ENCODE measurements around the gene NUP42.
"Not testable (repeated sequence)": the region's sequence is repeated elsewhere in the genome, so short reads cannot be mapped to it uniquely, and the experiment has no call there.

Gene NUP42, protein sequence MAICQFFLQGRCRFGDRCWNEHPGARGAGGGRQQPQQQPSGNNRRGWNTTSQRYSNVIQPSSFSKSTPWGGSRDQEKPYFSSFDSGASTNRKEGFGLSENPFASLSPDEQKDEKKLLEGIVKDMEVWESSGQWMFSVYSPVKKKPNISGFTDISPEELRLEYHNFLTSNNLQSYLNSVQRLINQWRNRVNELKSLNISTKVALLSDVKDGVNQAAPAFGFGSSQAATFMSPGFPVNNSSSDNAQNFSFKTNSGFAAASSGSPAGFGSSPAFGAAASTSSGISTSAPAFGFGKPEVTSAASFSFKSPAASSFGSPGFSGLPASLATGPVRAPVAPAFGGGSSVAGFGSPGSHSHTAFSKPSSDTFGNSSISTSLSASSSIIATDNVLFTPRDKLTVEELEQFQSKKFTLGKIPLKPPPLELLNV

DNA sequence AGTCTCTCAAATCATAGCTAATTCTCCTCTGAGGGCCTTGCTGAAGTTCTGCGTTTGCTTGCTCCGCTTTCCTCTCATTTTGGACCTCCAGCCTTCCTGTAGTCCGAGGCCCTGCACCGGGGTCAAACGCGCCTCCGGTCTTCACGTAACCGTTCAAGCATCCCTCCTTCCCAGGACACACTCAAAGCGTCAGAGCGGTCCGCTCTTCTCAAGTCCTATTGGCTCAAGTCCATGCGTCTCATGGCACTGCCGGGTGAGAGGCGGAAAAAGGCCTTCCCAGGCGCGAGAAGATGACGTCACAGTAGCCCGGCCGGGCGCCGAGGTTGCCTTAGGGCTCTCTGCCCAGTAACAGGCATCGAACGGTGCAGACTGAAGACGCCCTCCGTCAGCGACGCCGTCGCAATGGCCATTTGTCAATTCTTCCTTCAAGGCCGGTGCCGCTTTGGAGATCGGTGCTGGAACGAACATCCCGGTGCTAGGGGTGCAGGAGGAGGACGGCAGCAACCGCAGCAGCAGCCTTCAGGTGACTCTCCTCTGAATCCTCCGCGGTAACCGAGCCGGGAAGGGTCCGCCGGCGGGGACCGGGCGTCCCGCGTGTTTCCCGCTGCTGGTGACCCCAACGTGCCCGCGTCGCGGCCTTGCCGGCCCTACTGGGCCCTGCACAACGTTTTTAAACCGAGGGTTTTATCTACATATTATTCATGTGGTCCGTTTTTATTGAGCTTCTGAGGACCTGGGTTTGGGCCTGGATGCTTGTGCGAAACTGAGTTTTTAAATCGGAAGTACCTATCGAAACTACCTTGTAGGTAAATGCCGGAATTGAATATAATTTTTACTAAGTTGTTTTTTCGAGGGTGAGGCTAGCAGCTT, at the start of gene NUP42:
TSS of gene NUP42 (plus strand) at position 365 of the 870 bp plus-strand sequence. CDS start at position 403, 38 bp downstream.
- DNase-seq, result peak; percentile 93

DNA sequence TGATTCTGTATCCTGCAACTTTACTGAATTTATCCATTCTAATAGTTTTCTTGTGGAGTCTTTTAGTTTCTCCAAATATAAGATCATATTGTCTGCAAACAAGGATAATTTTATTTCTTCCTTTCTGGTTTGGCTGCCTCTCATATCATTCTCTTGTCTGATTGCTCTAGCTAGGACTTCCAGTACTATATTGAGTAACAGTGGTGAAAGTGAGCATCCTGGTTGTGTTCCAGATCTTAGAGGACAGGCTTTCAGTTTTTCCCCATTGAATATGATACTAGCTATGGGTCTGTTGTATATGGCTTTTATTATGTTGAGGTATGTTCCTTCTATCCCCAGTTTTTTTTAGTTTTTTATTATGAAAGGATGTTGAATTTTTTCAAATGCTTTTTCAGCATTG, 48.1 kb upstream of the NUP42 start:
- DNase-seq, result no peak

DNA sequence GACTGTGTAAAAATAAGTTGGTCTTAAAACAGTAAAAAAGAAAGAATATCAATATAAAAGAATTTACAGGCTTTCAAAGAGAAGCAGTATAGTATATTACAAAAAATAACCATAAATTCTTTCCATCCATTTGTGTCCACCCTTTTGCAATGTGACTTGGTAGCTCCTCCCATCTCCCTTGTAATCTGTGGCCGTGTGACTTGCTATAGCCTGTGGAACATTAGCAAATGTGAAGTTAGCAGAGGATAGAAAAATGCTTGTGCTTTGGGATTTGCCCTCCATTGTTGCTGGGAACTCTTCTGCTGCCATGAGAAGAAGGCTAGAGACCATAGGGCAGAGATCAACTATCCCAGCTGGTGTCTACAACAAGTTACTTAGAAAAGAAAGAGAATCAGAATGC, 46.1 kb upstream of the NUP42 start:
- no peak for DNase-seq

DNA sequence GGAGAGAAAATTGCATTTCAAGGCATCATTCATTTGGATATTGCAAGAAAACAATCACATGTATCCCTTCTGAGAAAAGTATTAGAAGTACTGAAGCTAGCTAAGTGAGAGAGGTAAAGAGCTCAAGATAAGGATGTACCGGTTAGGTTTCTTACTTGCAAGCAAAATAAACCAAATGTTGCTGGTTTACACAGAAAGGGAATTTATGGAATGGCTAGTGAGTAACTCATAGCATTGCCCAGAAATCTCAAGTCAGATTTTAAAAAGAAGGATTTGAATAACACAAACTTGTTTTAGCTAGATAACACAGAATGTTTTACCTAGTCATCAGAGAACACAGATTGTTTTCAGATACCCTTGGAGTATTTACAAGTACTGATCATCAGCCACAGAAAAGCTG, 45.6 kb upstream of the NUP42 start:
- DNase-seq, result no peak

DNA sequence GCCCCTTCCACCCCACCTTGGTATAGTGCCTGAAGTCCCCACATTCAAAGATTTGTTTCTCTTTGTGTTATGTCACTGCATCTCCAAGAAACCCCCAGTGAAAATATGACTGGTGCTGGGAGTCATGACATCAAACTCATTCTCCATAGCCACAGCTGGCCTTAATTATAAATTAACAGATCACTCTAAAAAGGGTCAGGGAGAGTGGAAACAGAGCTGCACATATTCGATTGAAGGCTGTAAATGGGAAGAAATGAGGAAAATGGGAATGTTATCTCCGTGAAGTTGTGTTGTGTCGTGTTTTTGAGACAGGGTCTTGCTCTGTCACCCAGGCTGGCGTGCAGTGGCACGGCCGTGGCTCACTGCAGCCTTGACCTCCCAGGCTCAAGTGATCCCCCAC, 24.2 kb upstream of the NUP42 start:
- DNase-seq, result no peak

DNA sequence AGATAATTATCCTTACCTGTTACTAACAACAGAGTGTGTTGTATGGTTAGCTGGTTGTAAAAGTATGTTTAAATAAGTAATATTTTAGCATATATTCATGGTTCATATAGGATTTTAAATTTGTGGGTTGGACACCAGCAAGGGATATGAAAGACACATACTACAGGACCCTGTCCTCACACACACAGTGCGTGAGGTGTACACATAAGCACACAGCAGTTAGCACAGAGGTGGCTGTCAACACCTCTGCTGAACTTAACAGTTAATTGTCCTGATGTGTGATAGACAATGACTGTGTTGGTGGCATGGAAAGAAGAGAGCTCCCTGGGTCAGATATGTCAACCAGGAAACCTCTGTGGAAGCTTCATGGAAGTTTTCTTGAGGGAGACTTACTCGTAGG, 23.3 kb upstream of the NUP42 start:
- DNase-seq, result no peak

DNA sequence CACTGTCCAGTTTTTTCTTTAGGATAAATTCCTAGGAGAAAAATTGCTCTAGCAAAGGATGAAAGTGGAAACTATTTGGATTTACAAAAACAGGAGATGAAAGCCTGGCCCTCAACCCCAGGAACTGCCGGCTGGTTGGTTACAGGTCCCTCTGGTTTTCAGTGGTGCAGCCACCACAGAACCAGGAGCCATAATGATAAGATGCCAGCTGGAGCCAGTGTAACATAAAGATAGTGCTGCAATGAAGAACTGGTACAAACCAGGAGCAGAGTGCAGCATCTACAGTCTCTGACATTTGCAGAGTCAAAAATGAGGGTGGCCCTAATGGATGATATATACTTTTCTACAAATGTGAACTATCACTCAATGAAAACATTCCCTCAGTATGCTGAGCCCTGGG, 20.4 kb upstream of the NUP42 start:
- DNase-seq, result no peak

DNA sequence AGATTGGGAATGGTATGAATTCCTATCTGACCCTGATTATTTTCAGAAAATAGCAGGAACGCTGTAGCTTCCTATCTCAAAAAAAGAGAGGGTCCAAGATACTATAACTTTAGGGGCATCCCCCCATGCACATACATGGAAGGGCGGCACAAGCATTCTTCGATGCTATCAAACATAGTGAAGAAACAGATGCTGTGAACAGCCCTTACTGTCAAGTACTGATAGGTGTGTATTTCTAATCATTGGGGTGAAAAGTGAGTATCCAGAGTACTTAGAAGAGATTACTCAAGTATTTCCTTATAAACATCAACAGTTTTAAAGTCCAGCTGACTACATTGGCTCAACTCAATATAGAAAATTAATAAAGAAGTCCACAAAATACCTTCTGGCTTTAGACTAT, 17.0 kb upstream of the NUP42 start:
- no peak for DNase-seq

DNA sequence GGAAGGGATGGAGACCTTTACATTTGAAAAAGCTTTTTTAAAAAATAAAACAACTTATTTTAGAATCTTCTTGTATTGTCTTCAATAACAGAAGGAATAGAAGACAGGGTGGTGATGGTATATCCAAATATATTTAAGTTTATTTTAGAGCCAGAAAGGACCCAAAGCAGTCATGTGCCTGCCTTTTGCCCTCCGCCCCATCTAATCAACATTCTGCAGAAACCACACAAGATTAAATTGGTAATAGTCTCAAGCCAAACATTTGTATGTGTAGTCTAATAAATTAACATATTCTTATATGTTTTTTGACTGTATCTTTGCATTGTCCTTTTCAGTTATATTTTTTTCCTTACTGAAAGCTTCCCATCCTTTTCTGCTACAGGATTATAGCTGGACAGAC, 16.5 kb upstream of the NUP42 start:
- no peak for DNase-seq

DNA sequence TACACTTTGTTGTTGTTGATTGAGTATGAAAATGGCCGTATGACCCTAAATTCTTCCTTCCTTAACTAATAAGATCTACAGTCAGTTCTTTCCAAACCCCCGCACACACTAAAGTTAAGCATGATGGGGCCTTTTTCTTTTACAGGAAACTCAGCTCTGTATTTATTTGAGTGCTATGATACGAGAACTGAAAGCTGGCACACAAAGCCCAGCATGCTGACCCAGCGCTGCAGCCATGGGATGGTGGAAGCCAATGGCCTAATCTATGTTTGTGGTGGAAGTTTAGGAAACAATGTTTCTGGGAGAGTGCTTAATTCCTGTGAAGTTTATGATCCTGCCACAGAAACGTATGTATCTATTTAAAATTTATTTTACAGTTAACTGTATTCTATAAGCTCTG, 14.2 kb upstream of the NUP42 start:
- DNase-seq, result no peak

DNA sequence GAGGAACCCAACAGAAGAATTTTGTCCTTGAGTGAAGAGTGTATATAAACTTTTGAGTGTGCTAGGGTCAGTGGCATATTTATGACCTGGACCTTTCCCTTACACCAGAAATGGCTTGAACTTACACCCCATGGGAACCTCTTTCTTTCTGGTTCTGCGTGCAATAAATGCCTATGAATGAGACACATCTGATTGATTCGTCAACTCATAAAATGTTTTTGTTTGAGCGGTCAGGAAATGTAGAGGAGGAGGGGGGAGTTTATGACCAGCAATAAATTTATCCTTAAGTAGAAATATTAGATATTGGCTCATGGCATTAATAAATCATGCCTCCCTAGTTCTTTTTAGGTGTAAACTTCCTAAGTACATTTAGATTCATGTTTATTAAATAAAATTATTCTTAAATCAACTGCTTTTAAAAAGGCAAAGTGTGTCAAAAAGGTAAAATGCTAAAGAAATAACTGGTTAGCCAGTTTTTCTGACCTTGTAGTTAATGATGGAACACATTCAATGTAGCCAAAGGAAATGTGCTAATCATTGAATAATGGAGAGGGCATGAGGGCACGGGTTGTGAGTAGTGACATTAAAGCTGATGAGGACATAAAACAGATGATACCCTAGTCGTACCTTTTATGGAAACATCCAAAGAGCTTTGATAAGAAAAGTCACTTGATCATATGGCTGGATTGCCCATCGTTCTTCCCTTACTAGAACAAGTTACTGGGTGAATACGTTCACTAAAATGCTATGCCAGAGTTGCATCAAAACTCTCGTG, 13.6 kb upstream of the NUP42 start:
- DNase-seq, result no peak

DNA sequence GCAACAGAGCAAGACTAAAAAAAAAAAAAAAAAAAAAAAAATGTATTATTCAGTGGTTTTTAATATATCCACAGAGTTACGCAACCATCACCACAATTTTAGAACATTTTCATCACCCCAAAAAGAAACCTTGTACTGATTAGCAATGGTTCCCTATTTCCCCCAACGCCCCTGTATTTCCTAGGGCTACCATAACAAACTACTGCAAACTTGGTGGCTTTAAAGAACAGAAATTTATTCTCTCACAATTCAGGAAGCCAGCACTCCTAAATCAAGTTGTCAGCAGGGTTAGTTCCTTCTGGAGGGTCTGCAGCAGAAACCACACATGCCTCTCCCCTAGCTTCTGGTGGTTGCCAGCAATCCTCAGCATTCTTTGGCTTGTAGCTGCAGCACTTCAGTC, 5.9 kb upstream of the NUP42 start:
- no peak for DNase-seq

DNA sequence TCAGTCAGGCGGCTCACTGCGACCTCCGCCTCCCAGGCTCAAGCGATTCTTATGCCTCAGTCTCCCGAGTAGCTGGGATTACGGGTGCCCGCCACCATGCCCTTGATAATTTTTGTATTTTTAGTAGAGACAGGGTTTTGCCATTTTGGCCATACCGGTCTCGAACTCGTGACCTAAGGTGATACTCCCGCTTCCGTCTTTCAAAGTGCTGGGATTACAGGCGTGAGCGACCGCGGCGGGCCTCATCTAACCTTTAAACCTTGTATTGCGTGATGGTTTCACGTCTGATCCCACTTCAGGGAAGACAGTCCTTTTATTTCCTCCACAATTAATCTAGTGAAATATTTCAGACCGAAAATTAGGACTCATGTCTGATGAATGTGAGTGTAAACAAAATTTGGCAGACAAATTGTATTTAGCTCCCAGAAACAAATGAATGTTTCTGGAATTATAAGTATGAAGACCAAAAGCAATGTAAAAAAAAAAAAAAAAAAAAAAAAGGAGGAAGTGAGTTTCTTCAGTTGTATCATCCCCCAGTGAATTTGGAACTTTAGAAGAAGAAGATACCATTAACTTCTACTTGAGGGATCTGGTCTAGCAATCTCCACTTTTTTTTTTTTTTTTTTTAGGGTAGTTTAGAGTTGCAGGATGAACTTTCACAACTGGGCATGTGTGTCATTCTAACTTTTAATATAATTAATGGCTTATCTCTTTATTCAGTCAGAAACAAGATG, 1.6 kb downstream of the NUP42 start:
- DNase-seq, result no peak

DNA sequence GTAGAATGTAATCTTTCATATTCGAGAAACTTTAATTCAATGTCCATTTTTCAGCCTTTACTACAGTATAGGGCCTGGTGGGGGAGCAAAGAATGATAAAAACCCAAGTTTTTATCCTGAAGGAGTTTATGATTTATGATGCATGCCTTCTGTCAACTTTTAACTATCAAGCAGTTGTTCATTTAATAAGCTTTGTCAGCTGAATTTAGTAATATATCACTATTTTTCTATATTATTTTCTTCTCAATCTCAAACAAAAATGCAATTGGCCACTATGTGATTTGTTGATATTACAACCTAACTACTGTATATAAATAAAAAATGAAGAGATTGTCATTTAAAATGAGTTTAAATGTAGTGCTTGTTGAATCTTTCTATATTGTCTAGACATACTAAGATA, 2.4 kb downstream of the NUP42 start:
- DNase-seq, result no peak

DNA sequence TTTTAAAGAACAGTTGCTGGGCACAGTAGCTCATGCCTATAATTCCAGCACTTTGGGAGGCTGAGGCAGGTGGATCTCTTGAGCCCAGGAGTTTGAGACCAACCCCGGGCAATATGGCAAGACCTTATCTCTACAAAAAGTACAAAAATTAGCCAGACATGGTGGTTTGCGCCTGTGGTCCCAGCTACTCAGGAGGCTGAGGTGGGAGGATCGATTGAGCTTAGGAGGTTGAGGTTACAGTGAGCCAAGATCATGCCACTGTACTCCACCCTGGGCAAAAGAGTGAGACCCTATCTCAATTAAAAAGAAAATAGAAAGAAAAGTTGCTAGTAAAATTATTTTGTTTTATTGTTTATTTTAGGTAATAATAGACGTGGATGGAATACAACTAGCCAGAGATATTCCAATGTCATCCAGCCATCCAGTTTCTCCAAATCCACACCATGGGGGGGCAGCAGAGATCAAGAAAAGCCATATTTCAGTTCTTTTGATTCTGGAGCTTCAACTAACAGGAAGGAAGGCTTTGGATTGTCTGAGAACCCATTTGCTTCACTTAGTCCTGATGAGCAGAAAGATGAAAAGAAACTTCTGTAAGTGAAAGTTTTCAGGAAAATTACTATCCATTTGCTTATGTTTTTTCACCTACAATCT, 3.0 kb downstream of the NUP42 start:
- DNase-seq, result no peak

DNA sequence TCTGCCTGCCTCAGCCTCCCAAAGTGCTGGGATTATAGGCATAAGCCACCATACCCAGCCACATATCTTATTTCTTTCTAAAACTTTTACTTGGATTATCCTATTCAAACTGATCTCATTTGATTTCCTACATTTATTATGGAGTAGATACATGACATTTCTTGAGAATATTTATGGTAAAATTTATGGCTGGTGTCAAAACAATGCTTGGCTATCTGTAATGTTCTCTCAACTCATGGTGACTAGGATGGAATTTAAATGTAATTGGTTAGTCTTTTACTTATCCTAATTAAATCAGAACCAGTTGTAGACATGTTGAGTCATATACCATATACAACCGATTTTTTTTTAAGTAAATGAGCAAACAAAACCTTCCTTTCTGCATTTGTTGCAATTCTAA, 4.1 kb downstream of the NUP42 start:
- DNase-seq, result no peak

DNA sequence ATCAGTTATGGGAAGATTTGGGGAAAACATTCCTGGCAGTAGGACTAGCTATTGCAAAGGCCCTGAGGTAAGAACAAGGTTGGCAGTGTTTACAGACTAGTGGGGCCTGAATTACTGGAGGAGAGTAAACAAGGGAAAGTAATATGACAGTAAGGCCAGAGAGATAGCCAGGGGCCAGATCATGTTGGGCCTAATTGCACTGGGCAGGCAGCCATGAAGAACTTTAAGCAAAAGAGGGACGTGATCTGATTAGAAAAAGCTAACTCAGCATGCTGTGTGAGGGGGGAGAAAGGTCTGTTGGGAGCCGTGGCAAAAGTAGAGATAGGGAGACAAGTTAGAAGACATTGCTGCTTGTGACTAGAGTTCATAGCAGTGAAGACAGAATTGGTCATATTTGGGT, 9.2 kb downstream of the NUP42 start:
- no peak for DNase-seq

DNA sequence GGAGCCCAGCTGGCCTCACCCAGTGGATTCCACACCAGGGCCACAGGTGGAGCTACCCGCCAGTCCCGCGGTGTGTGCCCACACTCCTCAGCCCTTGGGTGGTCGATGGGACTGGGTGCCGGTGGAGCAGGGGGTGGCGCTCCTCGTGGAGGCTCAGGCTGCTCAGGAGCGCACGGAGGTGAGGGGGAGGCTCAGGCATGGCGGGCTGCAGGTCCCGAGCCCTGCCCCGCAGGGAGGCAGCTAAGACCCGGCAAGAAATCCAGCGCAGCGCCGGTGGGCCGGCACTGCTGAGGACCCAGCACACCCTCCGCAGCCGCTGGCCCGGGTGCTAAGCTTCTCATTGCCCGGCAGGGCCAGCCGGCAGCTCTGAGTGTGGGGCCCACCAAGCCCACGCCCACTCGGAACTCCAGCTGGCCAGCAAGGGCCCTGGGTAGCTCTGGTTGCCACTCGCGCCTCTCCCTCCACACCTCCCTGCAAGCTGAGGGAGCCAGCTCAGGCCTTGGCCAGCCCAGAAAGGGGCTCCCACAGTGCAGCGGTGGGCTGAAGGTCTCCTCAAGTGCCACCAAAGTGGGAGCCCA, 11.9 kb downstream of the NUP42 start:
- not testable (repeated sequence) for DNase-seq

DNA sequence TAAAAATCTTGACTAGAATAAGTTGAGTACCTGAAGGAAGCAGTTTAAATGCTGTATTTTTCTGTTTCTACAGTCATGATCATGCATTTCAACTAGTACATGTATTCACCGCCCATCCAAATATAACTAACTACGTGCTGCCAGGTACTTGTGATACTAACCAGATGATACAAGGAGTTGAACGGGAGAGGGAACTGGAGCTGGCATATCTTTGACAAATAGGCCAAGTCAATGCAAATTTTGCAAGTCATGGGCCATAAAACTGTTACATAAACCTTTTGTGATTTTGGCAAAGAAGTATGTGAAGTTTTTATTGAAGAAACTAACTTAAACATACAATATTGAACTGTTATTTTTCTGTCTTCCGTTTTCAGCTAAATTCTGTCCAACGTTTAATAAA, 14.5 kb downstream of the NUP42 start:
- DNase-seq, result no peak

DNA sequence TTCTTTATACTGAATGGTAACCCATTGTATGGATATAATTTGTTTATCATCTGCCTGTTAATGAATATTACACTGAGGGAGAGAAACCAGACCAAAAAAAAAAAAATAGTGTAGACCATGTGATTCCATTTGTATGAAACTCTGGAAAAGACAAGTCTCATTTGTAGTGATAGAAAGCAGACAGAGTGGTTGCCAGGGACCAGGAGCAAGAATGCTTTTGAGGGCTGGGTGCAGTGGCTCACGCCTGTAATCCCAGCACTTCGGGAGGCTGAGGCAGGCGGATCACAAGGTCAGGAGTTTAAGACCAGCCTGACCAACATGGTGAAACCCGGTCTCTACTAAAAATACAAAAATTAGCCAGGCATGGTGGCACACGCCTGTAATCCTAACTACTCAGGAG, 15.9 kb downstream of the NUP42 start:
- DNase-seq, result not testable (repeated sequence)

DNA sequence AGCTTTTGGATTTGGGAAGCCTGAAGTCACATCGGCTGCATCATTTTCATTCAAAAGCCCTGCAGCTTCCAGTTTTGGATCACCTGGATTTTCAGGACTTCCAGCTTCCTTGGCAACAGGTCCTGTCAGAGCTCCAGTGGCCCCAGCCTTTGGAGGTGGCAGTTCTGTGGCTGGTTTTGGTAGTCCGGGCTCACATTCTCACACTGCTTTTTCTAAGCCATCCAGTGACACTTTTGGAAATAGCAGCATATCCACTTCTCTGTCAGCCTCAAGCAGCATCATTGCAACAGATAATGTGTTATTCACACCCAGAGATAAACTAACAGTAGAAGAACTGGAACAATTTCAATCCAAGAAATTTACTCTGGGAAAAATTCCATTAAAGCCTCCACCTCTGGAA, 18.5 kb downstream of the NUP42 start:
- no peak for DNase-seq

DNA sequence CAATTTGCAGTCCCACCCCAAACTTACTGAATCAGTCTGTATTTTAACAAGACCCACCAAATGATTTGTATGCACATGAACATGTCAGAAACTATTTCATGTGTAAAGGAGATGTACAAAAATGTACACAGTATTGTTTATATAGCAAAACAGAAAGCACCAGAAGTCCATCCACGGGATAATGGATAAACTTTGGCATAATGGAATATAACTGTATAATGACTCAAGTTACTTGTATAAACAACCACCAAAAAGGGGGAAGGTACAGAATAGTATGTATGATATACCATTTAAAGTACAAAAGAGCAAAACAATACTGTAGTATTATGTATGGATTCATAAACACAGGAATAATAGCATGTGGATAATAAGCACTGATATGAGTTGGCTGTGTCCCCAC, 22.4 kb downstream of the NUP42 start:
- no peak for DNase-seq

Measured in stimulated activated CD4-positive, alpha-beta T cell treated with anti-CD3 and anti-CD28 coated beads, Interleukin-4, amount 100 ng/mL, for 1 hour (primary cell).